Bronchial epithelial cell (primary cell): ENCODE results near the gene GABRD. TPM values are rescaled to one million over a fixed set of nuclear protein-coding genes. Genes with fewer than 3 reads are reported as not detected.

Experiments
- DNase-seq: peaks from one replicate; pipeline ENCODE4 v3.0.0-alpha.2; 2010; ENCODE audit warnings: low read depth
- FAIRE-seq: peaks from 2 replicates; lab custom pipeline; 2011; peaks lifted over from hg19 to GRCh38; lab: Jason Lieb, UNC
- H3K27me3 ChIP-seq: 2 replicates; pipeline ENCODE4 v1.5.1; 2011; ENCODE audit warnings: low read length; ENCODE audit not compliant: control insufficient read depth, insufficient read depth
- H3K36me3 ChIP-seq: 2 replicates; pipeline ENCODE4 v1.5.1; 2011; ENCODE audit warnings: low read length; ENCODE audit not compliant: control insufficient read depth, insufficient read depth
- H3K4me3 ChIP-seq: 2 replicates; pipeline ENCODE4 v1.5.1; 2011; ENCODE audit warnings: mild to moderate bottlenecking, low read depth, low read length, control low read depth
- total RNA-seq: library from RNA; depleted of rRNA; stranded (reverse); fragments of >200 nt; gene quantifications from 2 replicates; pipeline ENCODE4 v1.2.1, GENCODE V29; 2014
- TF ChIP-seq, protein P1 (sequence below): IDR thresholded peaks from 2 replicates; pipeline ENCODE4 v1.5.1; 2011; ENCODE audit warnings: mild to moderate bottlenecking, moderate library complexity, low read length, control low read depth, inconsistent platforms; ENCODE audit not compliant: insufficient read depth, severe bottlenecking

GABRD gene
- total RNA-seq, 1 donor from 2014 or later: not detected

DNA sequence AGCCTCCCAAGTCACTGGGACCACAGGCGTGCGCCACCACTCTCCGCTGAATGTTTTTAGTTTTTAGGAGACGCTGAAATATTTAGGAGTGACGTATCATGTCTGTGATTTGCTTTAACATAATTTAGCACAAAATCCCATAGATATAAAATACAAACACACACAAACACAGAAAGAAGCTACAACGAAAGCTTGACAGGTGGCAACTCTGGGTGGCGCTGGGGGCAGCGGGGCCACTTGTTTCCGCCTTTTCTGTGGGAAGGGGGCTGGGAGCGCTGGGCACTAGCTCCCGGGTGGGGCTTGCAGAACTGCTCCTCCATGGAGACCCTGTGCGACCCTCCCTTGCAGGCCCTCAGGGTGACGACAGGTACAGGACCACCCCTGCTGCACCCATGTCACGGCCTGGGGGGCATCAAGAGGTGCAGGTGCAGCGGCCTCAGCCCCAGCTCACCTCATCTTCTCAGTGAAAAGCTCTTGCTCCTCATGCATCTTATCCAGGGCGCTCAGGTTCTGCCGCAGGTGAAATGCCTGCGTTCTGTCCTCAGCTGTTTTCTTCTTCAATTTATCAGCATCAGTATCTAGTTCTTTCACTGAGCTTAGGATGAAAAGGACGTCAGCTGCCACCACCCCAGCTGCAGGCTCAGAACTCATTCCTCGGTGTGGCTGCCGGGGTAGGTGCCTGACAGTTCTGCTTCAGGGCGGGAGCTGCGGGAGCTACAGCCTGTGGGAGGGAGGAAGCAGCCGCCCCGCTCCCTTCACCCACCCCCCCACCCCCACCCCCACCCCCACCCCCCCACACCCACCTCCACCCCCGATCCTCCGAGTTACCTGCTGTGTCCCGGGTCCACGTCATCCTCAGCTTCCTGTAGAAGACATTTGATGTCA, 30.8 kb upstream of the GABRD start:
- DNase-seq (no peak), FAIRE-seq (no peak)
- H3K27me3 ChIP-seq: no peaks in the 10 kb centered on the region
- TF ChIP-seq, protein P1, sequence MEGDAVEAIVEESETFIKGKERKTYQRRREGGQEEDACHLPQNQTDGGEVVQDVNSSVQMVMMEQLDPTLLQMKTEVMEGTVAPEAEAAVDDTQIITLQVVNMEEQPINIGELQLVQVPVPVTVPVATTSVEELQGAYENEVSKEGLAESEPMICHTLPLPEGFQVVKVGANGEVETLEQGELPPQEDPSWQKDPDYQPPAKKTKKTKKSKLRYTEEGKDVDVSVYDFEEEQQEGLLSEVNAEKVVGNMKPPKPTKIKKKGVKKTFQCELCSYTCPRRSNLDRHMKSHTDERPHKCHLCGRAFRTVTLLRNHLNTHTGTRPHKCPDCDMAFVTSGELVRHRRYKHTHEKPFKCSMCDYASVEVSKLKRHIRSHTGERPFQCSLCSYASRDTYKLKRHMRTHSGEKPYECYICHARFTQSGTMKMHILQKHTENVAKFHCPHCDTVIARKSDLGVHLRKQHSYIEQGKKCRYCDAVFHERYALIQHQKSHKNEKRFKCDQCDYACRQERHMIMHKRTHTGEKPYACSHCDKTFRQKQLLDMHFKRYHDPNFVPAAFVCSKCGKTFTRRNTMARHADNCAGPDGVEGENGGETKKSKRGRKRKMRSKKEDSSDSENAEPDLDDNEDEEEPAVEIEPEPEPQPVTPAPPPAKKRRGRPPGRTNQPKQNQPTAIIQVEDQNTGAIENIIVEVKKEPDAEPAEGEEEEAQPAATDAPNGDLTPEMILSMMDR: no peak
- no peaks in the 10 kb centered on the region for H3K36me3 ChIP-seq
- no peak overlapping the region for H3K4me3 ChIP-seq

DNA sequence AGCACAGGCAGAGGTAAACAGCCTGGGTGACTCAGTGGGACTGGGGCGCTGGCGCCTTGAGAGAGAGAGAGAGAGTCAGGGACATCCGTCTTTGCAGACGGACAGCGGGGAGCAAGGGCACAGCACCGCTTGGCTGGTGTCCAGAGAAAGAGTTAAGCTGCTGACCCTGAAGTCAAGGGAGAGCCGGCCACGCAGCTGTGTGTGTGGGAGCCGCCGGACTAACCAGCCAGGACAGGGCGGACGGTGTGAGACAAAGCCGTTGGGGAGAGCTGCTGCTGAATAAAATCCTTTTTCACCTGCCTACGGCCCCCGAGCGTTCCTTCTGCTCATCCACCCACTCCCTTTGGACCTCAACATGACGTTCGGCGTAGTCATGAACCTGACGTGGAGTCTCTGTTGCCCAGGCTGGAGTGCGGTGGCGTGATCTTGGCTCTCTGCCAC, 30.0 kb upstream of the GABRD start:
- DNase-seq (no peak), FAIRE-seq (no peak)
- no peaks in the 10 kb centered on the region for H3K27me3 ChIP-seq
- no peak overlapping the region for H3K4me3 ChIP-seq
- no peaks in the 10 kb centered on the region for H3K36me3 ChIP-seq
- TF ChIP-seq, protein P1: no peak

DNA sequence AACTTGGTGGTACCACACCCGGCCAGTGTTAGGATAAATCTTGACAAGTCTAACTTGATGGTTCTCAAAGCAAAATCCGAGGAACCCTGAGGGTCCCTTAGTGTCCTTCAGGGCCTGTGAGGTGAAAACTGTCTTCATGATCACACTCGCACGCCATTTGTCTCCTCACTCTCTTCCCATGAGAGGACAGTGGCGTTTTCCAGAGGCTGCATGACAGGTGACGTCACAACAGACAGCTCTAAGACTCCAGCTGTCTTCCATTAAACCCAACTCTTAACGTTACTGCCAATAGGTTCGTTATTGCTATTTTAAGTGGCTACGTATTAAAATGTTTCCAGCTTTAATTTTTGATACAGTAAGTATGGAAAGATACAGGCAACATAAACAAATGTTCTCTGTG, 29.4 kb upstream of the GABRD start:
- DNase-seq (no peak), FAIRE-seq (no peak)
- TF ChIP-seq, protein P1: no peak
- no peaks in the 10 kb centered on the region for H3K27me3 ChIP-seq
- H3K4me3 ChIP-seq: no peak overlapping the region
- H3K36me3 ChIP-seq: no peaks in the 10 kb centered on the region

DNA sequence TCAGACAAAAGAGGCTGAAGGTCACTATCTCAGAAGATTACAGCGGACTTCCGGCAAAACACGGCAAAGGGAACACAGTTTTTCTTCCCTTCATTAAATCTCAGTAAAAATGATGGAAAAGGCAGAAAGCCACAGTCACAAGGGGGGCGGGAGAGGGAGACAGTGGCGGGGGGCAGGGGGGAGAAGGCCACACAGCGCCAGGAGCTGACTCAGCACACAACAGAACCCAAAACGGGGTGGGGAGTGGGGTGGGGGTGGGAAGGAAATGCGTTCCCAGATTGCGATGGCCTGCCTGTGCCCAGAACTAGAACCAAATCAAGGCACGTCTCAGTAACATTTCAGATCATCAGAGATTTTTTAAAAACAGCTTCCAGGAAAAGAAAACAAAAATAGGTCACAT, 28.9 kb upstream of the GABRD start:
- H3K27me3 ChIP-seq: no peaks in the 10 kb centered on the region
- TF ChIP-seq, protein P1: no peak
- H3K4me3 ChIP-seq: no peak overlapping the region
- no peak for DNase-seq
- H3K36me3 ChIP-seq: no peaks in the 10 kb centered on the region
- no peak for FAIRE-seq

DNA sequence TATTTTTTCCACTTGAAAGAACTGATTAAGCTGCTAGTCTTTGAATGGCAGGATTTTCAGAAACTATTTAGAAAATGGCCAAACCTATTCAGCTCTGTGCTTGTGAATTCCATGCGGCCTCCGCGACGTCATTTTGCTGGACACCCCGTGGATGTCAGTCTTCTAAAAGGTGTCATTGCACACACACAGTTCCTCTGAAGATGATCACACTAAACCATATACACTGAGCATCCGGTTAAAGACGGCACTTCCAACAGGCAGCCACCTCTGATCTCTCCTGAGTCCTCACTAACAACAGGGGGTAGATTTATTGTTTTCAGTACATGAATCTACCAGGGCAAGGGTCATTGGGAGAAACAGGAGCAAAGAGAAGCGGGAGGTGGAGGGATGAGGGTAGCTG, 24.6 kb upstream of the GABRD start:
- Histone ChIP-seq H3K36me3 (no peaks in the 10 kb centered on the region), H3K4me3 (no peak overlapping the region), H3K27me3 (no peaks in the 10 kb centered on the region)
- TF ChIP-seq, protein P1: no peak
- FAIRE-seq (no peak), DNase-seq (no peak)
